Measurements from ENCODE around the gene IRS1.

DNA sequence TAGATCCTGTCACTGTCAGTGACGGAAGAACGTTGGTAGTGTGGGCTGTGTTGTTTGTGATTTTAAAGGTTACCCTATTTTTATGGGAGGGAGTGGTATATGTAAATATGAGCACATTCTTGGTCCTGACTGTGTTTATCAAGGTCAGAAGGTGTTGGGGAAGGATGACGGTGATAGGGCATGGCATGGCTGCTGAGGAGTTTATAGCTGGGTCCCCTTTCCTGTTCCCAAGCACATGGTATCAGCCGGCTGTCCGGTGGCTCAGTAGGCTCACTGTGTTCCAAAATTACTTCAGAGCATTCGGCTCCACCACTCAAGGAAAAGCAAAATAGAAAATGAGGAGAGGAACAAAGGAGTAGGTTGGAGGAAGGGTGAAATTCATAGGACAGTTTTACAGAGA, 28.6 kb downstream of the IRS1 start:
- TF ChIP-seq, protein P1, sequence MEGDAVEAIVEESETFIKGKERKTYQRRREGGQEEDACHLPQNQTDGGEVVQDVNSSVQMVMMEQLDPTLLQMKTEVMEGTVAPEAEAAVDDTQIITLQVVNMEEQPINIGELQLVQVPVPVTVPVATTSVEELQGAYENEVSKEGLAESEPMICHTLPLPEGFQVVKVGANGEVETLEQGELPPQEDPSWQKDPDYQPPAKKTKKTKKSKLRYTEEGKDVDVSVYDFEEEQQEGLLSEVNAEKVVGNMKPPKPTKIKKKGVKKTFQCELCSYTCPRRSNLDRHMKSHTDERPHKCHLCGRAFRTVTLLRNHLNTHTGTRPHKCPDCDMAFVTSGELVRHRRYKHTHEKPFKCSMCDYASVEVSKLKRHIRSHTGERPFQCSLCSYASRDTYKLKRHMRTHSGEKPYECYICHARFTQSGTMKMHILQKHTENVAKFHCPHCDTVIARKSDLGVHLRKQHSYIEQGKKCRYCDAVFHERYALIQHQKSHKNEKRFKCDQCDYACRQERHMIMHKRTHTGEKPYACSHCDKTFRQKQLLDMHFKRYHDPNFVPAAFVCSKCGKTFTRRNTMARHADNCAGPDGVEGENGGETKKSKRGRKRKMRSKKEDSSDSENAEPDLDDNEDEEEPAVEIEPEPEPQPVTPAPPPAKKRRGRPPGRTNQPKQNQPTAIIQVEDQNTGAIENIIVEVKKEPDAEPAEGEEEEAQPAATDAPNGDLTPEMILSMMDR (IDR thresholded peaks at IDR 0.05; ENCODE audit: low read depth, low read length) = no peak
- TF ChIP-seq EZH2phosphoT487 (IDR thresholded peaks at IDR 0.05; ENCODE audit: low read depth) = no peak
